NCI-H2081 treated with DMSO at 0.1 percent for 48 hours (cell line): ENCODE results near the gene CORT.
"Not testable (repeated sequence)": the region's sequence is repeated elsewhere in the genome, so short reads cannot be mapped to it uniquely, and the experiment has no call there.

ENCODE experiments used
- DNase-seq: peaks from one replicate; lab custom pipeline; 2025; lab: John Stamatoyannopoulos, UW

Gene CORT

DNA sequence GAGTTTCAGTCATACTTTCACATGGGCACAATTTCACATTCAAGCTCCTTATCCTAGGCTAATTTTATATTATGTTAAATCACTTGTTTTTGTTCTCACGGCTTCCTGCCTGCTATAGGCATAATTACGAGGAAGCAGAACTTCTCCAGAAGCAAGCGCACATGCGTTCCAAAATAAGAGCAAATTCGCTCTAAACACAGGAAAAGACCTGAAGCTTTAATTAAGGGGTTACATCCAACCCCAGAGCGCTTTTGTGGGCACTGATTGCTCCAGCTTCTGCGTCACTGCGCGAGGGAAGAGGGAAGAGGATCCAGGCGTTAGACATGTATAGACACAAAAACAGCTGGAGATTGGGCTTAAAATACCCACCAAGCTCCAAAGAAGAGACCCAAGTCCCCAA lies at the start of gene CORT:
Gene CORT (plus strand): TSS at position 281 of the 400 bp plus-strand sequence. CDS start 193 bp downstream, outside the sequence.
- DNase-seq = no peak

DNA sequence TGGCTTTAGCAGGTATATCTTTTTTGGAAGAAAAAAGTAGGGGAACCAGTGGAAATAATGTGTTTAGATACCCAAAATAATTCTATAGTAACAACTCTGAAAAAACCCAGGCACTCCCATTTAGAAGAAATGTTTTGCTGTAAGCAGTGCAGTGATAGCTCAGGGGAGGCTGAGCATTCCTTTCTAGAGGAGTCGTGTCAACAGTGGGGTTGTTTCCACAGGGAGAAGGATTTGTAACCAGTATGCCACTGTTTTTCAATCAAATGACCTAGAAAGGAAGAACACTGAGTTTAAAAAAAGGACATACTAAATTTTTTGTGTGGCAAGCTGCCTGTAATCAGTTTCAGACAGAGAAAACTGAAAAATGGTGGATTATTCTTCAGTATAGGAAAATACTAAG lies 48.5 kb upstream of the CORT start:
- DNase-seq = no peak

- no peak for DNase-seq
Measured at GRCh38 chr1:10402729-10403274, 47.0 kb upstream of the CORT start.

DNA sequence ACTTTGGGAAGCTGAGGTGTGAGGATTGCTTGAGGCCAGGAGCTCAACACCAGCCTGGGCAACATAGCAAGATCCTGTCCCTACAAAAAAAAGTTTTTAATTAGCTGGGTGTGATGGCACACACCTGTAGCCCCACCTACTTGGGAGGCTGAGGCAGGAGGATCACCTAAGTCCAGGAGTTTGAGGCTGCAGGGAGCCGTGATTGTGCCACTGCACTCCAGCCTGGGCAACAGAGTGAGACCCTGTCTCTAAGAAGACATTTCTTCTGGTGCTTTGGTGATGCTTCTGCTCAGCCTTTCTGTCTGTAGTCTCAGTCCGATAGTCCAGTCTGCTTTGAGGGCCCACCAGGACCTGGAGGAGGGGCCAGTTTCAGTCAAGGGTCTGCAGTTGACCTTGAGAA lies 42.6 kb upstream of the CORT start:
- DNase-seq = no peak

- no peak for DNase-seq
Measured at GRCh38 chr1:10415211-10415930, 34.5 kb upstream of the CORT start.

DNA sequence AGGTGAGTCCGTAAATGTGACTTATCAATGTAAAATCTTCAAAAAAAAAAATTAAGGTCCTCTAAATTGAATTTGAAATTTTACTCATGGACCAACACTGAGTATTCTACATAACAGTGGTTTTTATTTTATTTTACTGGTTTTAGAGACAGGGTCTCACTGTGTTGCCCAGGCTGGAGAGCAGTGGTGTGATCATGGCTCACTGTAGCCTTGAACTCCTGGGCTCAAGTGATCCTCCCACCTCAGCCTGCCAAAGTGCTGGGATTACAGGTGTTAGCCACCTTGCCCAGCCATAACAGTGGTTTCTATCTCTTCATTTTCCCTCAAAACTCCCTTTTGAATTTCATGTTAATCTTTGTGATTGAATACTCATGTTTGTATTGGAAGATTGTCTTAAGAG lies 33.9 kb upstream of the CORT start:
- DNase-seq = not testable (repeated sequence)

GRCh38 chr1:10418741-10419140 lies 31.1 kb upstream of the CORT start:
- not testable (repeated sequence) for DNase-seq

GRCh38 chr1:10419351-10419750 lies 30.5 kb upstream of the CORT start:
- no peak for DNase-seq

- DNase-seq = no peak
Measured at GRCh38 chr1:10421637-10422036, 28.2 kb upstream of the CORT start.

- no peak for DNase-seq
Measured at GRCh38 chr1:10424034-10424433, 25.8 kb upstream of the CORT start.

GRCh38 chr1:10424651-10425050 lies 25.2 kb upstream of the CORT start:
- DNase-seq = no peak

DNA sequence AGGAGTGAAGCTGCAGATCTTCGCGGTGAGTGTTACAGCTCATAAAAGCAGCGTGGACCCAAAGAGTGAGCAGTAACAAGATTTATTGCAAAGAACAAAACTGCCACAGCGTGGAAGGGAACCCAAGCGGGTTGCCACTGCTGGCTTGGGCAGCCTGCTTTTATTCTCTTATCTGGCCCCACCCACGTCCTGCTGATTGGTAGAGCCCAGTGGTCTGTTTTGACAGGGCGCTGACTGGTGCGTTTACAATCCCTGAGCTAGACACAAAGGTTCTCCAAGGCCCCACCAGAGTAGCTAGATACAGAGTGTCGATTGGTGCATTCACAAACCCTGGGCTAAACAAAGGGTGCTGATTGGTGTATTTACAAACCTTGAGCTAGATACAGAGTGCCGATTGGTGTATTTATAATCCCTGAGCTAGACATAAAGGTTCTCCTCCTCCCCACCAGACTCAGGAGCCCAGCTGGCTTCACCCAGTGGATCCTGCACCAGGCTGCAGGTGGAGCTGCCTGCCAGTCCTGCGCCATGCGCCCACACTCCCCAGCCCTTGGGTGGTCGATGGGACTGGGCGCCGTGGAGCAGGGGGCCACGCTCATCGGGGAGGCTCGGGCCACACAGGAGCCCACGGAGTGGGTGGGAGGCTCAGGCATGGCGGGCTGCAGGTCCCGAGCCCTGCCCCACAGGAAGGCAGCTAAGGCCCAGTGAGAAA lies 23.9 kb upstream of the CORT start:
- DNase-seq = not testable (repeated sequence)

- not testable (repeated sequence) for DNase-seq
Measured at GRCh38 chr1:10426535-10426848, 23.3 kb upstream of the CORT start.

- no peak for DNase-seq
Measured at GRCh38 chr1:10428984-10429383, 20.8 kb upstream of the CORT start.

DNA sequence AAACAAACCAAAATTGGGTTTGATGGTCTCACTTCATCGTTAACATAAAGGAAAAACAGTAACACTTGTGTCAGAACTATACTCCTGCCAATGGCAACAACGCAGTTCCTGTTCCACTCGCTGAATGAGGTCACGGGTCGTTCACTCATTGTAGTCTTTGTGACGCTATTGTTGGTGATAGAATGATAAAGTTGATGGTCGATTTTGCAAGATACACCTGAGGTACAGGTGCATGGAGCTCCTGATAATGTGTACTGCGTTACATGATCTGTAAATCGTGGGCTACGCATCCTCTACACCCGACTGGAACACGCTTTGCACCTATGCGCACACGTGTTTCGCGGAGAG lies 20.0 kb upstream of the CORT start:
- no peak for DNase-seq

GRCh38 chr1:10430216-10431069 lies 19.4 kb upstream of the CORT start, which contains the start of gene CENPS:
TSS of gene CENPS (plus strand) at chr1:10430433. CDS start at chr1:10430518, 85 bp downstream.
- peak; percentile 50 for DNase-seq

- DNase-seq = no peak
Measured at GRCh38 chr1:10431070-10431730, 18.6 kb upstream of the CORT start.

GRCh38 chr1:10432910-10433700 lies 16.7 kb upstream of the CORT start:
- DNase-seq = no peak

DNA sequence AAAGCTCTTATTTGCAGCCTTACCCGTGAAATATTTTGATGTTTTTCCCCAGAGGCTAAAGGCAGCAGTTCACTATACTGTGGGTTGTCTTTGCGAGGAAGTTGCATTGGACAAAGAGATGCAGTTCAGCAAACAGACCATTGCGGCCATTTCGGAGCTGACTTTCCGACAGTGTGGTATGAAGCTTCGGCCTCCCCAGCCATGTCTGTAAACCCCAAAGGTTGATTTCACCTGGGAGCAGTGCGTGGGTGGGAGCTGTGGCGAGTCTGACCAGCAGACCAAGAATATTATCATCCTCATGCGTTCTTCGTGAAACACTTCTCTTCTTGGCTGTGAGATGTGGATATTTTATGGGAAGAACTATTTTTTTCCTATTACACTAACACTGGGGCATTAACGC lies 16.0 kb upstream of the CORT start:
- DNase-seq = no peak

DNA sequence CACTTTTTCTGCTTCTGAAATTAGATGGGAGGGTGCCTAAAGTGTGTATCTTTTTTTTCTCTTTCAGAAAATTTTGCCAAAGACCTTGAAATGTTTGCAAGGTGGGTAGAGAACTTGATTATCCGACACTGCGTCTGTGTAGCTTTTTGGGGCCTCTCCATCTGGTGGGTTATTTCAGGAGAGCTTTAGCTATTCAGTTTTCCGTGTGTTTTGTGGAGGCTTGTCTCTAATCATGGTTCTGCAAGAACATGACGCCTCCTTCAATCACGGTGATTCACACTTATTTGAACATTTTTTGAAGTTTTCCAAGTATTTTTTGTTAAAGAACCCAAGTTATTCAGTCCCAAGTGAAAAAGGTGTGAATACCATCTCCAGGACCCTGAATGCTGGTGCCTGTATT lies 15.2 kb upstream of the CORT start:
- DNase-seq = no peak

- no peak for DNase-seq
Measured at GRCh38 chr1:10437052-10437451, 12.8 kb upstream of the CORT start.
